ENCODE measurements around the gene MGLL. TPM values are rescaled to one million over a fixed set of nuclear protein-coding genes. Genes with fewer than 3 reads are reported as not detected.
A peak's percentile ranks its signal among the peaks of the same experiment; 100 is the strongest.

The MGLL gene
- total and polyA plus RNA-seq, 2 donors from 2014 or later, result 74.2 to 250 TPM

DNA sequence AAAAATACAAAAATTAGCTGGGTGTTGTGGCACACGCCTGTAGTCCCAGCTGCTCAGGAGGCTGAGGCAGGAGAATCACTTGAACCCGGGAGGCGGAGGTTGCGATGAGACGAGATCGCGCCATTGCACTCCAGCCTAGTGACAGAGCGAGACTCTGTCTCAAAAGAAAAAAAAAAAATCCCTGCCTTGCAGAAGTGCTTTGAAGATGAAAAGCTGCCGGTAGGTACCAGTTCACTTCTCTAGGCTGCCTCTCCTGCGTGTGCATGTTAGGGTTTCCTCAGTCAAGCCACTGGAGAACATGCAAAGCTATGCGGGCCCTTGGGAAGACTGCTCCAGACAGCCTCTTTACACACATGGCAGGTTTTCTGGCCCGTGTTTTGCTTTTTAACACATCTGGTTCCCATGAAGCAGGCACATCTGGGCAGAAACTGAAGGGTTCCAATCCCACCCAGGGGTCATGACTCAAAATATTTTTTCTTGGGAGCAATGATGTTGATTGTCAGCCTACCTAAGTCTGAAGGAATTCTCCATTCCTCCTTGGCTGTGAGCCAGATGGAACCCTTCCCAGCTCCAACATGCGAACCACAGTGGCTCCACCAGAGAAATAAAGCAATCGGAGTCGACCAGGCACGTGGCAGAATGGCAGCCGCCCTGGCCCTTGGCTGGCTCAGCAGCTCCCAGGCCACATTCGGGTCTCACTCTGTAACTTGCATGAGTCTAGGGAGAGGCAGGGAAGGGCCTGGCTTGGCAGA is 29.6 kb downstream of the MGLL start:
- no peaks in the 10 kb centered on the region for H3K27me3 ChIP-seq (ENCODE audit: control insufficient read depth, insufficient read depth, low read length)
- intact Hi-C loops (cut with DNase I), result no loop called here
- H3K36me3 ChIP-seq (ENCODE audit: control insufficient read depth in 2 of 3, insufficient read depth in 3 of 3, low read length in 3 of 3), result peaks cover 0 to 2% (median 0%) of the 10 kb centered on the region in 3 donors
- DNase-seq, result peak in 3 of 5 donors; percentile 50 to 85 (median 73)
- H3K4me3 ChIP-seq (ENCODE audit: low read length in 3 of 3), result no peak overlapping the region
- no peak for FAIRE-seq
- H3K9me3 ChIP-seq (ENCODE audit: control insufficient read depth in 2 of 3, insufficient read depth in 1 of 3, low read length in 3 of 3), result no peaks in the 10 kb centered on the region
- peak overlapping the region in 1 of 2 donors; percentile 47 for H3K27ac ChIP-seq (ENCODE audit: low read depth in 2 of 2, low read length in 2 of 2)
- TF ChIP-seq, protein P1, sequence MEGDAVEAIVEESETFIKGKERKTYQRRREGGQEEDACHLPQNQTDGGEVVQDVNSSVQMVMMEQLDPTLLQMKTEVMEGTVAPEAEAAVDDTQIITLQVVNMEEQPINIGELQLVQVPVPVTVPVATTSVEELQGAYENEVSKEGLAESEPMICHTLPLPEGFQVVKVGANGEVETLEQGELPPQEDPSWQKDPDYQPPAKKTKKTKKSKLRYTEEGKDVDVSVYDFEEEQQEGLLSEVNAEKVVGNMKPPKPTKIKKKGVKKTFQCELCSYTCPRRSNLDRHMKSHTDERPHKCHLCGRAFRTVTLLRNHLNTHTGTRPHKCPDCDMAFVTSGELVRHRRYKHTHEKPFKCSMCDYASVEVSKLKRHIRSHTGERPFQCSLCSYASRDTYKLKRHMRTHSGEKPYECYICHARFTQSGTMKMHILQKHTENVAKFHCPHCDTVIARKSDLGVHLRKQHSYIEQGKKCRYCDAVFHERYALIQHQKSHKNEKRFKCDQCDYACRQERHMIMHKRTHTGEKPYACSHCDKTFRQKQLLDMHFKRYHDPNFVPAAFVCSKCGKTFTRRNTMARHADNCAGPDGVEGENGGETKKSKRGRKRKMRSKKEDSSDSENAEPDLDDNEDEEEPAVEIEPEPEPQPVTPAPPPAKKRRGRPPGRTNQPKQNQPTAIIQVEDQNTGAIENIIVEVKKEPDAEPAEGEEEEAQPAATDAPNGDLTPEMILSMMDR (IDR thresholded peaks at IDR 0.05; ENCODE audit: borderline replicate concordance, extremely low read depth, insufficient read depth), result no peak
- H3K9ac ChIP-seq (ENCODE audit: low read length in 3 of 3), result no peak overlapping the region
- peaks cover 3 to 11% (median 10%) of the 10 kb centered on the region in 3 donors for H3K4me1 ChIP-seq (ENCODE audit: control insufficient read depth in 2 of 3, insufficient read depth in 2 of 3, low read depth in 1 of 3, low read length in 3 of 3)

DNA sequence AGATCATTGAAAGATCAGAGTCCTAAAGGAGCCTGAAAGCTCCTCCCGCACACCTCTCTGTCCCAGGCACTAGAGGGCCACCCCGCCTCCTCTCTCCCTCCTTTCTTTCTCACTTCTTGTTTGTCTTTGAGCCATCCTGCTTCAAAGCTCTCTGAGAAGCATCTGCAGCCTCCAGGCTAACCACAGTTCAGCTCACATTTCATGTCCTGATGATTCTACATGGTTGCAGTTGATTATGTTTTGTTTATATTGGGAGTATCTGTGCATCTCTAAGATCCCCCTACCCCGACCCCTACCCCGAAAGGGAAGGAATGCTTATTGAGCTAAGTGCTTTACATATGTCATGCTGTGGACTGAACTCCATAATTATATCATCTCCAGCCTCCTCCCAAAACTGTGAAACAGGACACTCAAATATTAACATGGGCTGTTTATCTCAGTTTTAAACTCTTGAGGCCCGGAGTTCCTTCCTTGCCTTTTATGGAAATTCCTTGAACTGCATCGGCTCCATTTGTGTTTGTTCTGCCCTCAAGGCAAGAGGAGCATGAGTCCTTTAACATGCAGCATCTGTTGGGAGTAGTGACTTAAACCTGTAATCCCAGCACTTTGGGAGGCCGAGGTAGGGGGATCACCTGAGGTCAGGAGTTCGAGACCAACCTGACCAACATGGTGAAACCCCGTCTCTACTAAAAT is 30.9 kb downstream of the MGLL start:
- TF ChIP-seq, protein P1 (IDR thresholded peaks at IDR 0.05; ENCODE audit: borderline replicate concordance, extremely low read depth, insufficient read depth), result no peak
- H3K4me3 ChIP-seq (ENCODE audit: low read length in 3 of 3), result no peak overlapping the region
- peaks cover 0 to 2% (median 0%) of the 10 kb centered on the region in 3 donors for H3K36me3 ChIP-seq (ENCODE audit: control insufficient read depth in 2 of 3, insufficient read depth in 3 of 3, low read length in 3 of 3)
- H3K27ac ChIP-seq (ENCODE audit: low read depth in 2 of 2, low read length in 2 of 2), result peak overlapping the region in 1 of 2 donors; percentile 3
- H3K9ac ChIP-seq (ENCODE audit: low read length in 3 of 3), result no peak overlapping the region
- intact Hi-C loops (cut with DNase I), result no loop called here
- FAIRE-seq (no peak), DNase-seq (peak in 3 of 5 donors; percentile 68 to 87 (median 83))
- H3K9me3 ChIP-seq (ENCODE audit: control insufficient read depth in 2 of 3, insufficient read depth in 1 of 3, low read length in 3 of 3), result no peaks in the 10 kb centered on the region
- peaks cover 3 to 19% (median 16%) of the 10 kb centered on the region in 3 donors for H3K4me1 ChIP-seq (ENCODE audit: control insufficient read depth in 2 of 3, insufficient read depth in 2 of 3, low read depth in 1 of 3, low read length in 3 of 3)
- no peaks in the 10 kb centered on the region for H3K27me3 ChIP-seq (ENCODE audit: control insufficient read depth, insufficient read depth, low read length)

DNA sequence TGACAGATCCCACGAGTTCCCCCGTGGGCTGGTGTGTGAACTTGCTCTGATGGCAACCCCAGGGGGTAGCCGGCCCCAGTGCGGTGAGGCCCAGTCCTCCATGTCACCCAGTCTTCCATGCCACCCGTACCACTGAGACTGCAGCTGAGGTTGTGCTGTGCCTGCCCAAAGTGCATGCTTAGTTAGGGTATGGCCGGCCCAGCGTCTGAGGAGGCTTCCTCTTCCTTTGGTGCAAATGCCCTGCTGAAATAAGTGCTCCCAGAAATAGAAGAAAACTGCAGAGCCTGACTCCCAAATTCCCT is 31.5 kb downstream of the MGLL start:
- DNase-seq, result no peak
- H3K27ac ChIP-seq (ENCODE audit: low read depth in 2 of 2, low read length in 2 of 2), result peak overlapping the region in 1 of 2 donors; percentile 3
- H3K9ac ChIP-seq (ENCODE audit: low read length in 3 of 3), result no peak overlapping the region

More for the DNA sequence above, 31.5 kb downstream of the MGLL start:
- intact Hi-C loops (cut with DNase I), result no loop called here
- FAIRE-seq, result no peak
- H3K4me3 ChIP-seq (ENCODE audit: low read length in 3 of 3), result no peak overlapping the region
- no peaks in the 10 kb centered on the region for H3K9me3 ChIP-seq (ENCODE audit: control insufficient read depth in 2 of 3, insufficient read depth in 1 of 3, low read length in 3 of 3)
- peaks cover 0 to 2% (median 0%) of the 10 kb centered on the region in 3 donors for H3K36me3 ChIP-seq (ENCODE audit: control insufficient read depth in 2 of 3, insufficient read depth in 3 of 3, low read length in 3 of 3)
- TF ChIP-seq, protein P1 (IDR thresholded peaks at IDR 0.05; ENCODE audit: borderline replicate concordance, extremely low read depth, insufficient read depth), result no peak
- H3K27me3 ChIP-seq (ENCODE audit: control insufficient read depth, insufficient read depth, low read length), result no peaks in the 10 kb centered on the region
- H3K4me1 ChIP-seq (ENCODE audit: control insufficient read depth in 2 of 3, insufficient read depth in 2 of 3, low read depth in 1 of 3, low read length in 3 of 3), result peaks cover 3 to 23% (median 21%) of the 10 kb centered on the region in 3 donors

All from kidney (tissue), 14 donors.